ENCODE results near the gene ATRAID.

- TF ChIP-seq CTCF (conservative IDR thresholded peaks at IDR 0.05) (no peak), EZH2 (IDR thresholded peaks at IDR 0.05; ENCODE audit: low read depth) (no peak)
Observed at GRCh38 chr2:27251766-27252165, 39.9 kb downstream of the ATRAID start.

All from PC-9 (cell line).